Measurements from ENCODE around the gene R3HCC1L.
A peak's percentile ranks its signal among the peaks of the same experiment; 100 is the strongest.
"Not testable (repeated sequence)": the region's sequence is repeated elsewhere in the genome, so short reads cannot be mapped to it uniquely, and the experiment has no call there.

R3HCC1L gene

DNA sequence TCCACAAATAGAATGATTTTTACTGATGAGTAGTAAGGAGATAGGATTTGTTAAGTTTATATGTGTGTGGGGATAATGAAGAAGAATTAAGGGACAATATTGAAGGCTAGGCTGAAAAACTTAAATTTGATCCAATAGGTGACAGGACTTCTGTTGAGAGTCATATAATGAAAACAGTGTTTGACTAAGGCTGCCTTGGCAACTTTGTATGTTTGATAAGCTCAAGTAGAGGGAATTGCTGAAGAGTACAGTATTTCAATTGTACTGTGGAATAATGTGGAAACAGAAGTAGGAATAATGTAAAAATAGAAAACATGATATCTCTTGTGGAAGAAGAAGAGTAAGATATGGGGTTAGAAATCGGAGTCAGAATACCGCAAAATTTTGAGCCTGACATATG is 10.5 kb downstream of the R3HCC1L start:
- FAIRE-seq (no peak), DNase-seq (ENCODE audit: insufficient read length, low spot score) (no peak)
- no peak for TF ChIP-seq POLR2A (IDR thresholded peaks at IDR 0.05; ENCODE audit: low read depth, low read length)
- no peak for TF ChIP-seq POLR2AphosphoS5 (IDR thresholded peaks at IDR 0.05; ENCODE audit: low read depth, low read length)
- no peak for TF ChIP-seq SPI1 (IDR thresholded peaks at IDR 0.05; ENCODE audit: low read depth, low read length)
- no peak for TF ChIP-seq POU2F2 (IDR thresholded peaks at IDR 0.05; ENCODE audit: low read depth, low read length)
- TF ChIP-seq PAX5 (IDR thresholded peaks at IDR 0.05; ENCODE audit: insufficient read depth, low read length, severe bottlenecking) = no peak
- TF ChIP-seq TAF1 (IDR thresholded peaks at IDR 0.05; ENCODE audit: low read depth, low read length) = no peak

DNA sequence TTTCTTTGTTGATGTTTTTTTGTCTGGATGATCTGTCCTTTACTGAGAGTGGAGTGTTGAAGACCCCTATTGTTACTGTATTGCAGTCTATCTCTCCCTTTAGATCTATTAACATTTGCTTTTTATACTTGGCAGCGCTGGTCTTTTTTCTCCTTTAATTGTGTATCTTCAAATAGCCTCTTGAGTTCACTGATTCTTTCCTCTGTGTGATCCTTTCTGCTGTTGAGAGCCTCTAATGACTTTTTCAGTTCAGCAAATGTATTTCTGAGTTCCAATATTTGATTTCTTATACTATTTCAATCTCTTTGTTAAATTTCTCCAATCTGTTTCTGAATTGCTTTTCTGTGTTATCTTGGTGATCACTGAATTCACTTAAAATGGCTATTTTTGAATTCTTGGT is 15.4 kb downstream of the R3HCC1L start:
- DNase-seq (ENCODE audit: insufficient read length, low spot score) = no peak
- no peak for TF ChIP-seq TAF1 (IDR thresholded peaks at IDR 0.05; ENCODE audit: low read depth, low read length)
- TF ChIP-seq POU2F2 (IDR thresholded peaks at IDR 0.05; ENCODE audit: low read depth, low read length) = no peak
- no peak for TF ChIP-seq SPI1 (IDR thresholded peaks at IDR 0.05; ENCODE audit: low read depth, low read length)
- TF ChIP-seq POLR2AphosphoS5 (IDR thresholded peaks at IDR 0.05; ENCODE audit: low read depth, low read length) = no peak
- no peak for TF ChIP-seq PAX5 (IDR thresholded peaks at IDR 0.05; ENCODE audit: insufficient read depth, low read length, severe bottlenecking)
- no peak for TF ChIP-seq POLR2A (IDR thresholded peaks at IDR 0.05; ENCODE audit: low read depth, low read length)
- FAIRE-seq = no peak

DNA sequence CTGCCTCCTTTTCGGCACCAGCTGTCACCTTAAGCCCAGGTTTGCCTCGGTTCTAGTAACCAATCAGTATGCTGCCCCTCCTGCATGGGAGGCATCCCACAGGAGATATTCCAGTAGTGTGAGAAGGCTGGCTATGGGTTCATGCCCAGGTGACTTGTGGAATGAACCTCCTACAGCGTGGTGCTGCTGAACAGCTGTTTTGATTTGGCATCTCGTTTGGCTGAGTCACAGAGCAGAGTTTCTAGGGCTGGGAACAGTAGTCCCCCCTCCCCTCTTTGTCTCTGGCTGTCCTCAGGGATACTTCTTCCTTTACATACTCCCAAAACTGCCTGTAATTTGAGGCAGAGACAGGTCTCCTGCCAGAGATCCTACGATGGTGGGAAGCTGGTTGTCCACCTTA is 16.1 kb downstream of the R3HCC1L start:
- DNase-seq (ENCODE audit: insufficient read length, low spot score) (no peak), FAIRE-seq (no peak)
- TF ChIP-seq PAX5 (IDR thresholded peaks at IDR 0.05; ENCODE audit: insufficient read depth, low read length, severe bottlenecking) (no peak), POLR2AphosphoS5 (IDR thresholded peaks at IDR 0.05; ENCODE audit: low read depth, low read length) (no peak), POU2F2 (IDR thresholded peaks at IDR 0.05; ENCODE audit: low read depth, low read length) (no peak), POLR2A (IDR thresholded peaks at IDR 0.05; ENCODE audit: low read depth, low read length) (no peak), SPI1 (IDR thresholded peaks at IDR 0.05; ENCODE audit: low read depth, low read length) (no peak), TAF1 (IDR thresholded peaks at IDR 0.05; ENCODE audit: low read depth, low read length) (no peak)

- not testable (repeated sequence) for DNase-seq (ENCODE audit: insufficient read length, low spot score); FAIRE-seq
Measured at GRCh38 chr10:98152778-98153177, 18.3 kb downstream of the R3HCC1L start.

DNA sequence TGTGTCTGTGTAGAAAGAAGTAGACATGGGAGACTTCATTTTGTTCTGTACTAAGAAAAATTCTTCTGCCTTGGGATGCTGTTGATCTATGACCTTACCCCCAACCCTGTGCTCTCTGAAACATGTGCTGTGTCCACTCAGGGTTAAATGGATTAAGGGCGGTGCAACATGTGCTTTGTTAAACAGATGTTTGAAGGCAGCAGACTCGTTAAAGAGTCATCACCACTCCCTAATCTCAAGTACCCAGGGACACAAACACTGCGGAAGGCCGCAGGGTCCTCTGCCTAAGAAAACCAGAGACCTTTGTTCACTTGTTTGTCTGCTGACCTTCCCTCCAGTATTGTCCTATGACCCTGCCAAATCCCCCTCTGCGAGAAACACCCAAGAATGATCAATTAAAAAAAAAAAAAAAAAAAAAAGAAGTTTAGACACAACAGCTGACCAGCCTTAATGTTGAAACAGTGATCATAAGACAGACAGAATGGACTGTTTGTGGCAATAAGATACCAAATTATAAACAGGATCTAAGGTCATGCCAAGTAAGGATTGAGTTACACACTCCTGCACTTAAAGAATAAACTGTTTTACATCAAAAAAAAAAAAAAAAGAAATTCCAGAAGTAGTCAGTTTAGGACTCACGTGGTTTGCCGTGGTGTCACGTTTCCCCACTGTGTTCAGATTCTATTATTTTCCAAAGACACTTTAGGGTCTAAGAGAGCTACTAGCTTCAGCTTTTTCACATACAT is 18.9 kb downstream of the R3HCC1L start:
- not testable (repeated sequence) for DNase-seq (ENCODE audit: insufficient read length, low spot score)
- FAIRE-seq = peak; percentile 52

DNA sequence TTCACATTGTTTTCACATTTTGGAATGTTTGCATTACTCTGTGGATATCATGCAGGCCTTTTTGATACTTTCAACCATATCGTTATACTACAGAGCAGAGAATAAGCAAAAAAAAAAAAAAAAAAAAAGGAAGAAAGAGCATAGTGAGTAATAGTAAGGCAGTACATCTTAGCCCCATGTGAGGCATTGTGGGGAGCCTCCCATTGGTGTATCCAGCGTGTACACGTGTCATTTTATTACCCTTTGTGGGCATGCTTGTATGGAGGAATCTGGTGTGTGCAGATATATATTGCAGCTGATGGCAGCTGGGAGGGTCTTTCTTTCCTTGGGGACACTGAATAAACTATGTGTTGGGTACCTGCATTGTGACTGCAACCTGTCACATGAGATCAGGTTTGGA is 19.6 kb downstream of the R3HCC1L start:
- TF ChIP-seq PAX5 (IDR thresholded peaks at IDR 0.05; ENCODE audit: insufficient read depth, low read length, severe bottlenecking) (no peak), SPI1 (IDR thresholded peaks at IDR 0.05; ENCODE audit: low read depth, low read length) (no peak), POLR2A (IDR thresholded peaks at IDR 0.05; ENCODE audit: low read depth, low read length) (no peak), POU2F2 (IDR thresholded peaks at IDR 0.05; ENCODE audit: low read depth, low read length) (no peak), POLR2AphosphoS5 (IDR thresholded peaks at IDR 0.05; ENCODE audit: low read depth, low read length) (no peak), TAF1 (IDR thresholded peaks at IDR 0.05; ENCODE audit: low read depth, low read length) (no peak)
- peak; percentile 5 for FAIRE-seq
- DNase-seq (ENCODE audit: insufficient read length, low spot score) = no peak

GRCh38 chr10:98158576-98158975 is 24.1 kb downstream of the R3HCC1L start:
- no peak for FAIRE-seq
- no peak for TF ChIP-seq TAF1 (IDR thresholded peaks at IDR 0.05; ENCODE audit: low read depth, low read length)
- TF ChIP-seq POLR2AphosphoS5 (IDR thresholded peaks at IDR 0.05; ENCODE audit: low read depth, low read length) = no peak
- no peak for TF ChIP-seq POU2F2 (IDR thresholded peaks at IDR 0.05; ENCODE audit: low read depth, low read length)
- TF ChIP-seq SPI1 (IDR thresholded peaks at IDR 0.05; ENCODE audit: low read depth, low read length) = 0 out of 2 replicates have a peak, but pooled peaks have one; percentile 6
- DNase-seq (ENCODE audit: insufficient read length, low spot score) = no peak

- no peak for TF ChIP-seq POU2F2 (IDR thresholded peaks at IDR 0.05; ENCODE audit: low read depth, low read length)
- no peak for TF ChIP-seq POLR2A (IDR thresholded peaks at IDR 0.05; ENCODE audit: low read depth, low read length)
- no peak for TF ChIP-seq PAX5 (IDR thresholded peaks at IDR 0.05; ENCODE audit: insufficient read depth, low read length, severe bottlenecking)
- TF ChIP-seq POLR2AphosphoS5 (IDR thresholded peaks at IDR 0.05; ENCODE audit: low read depth, low read length) = no peak
- FAIRE-seq (no peak), DNase-seq (ENCODE audit: insufficient read length, low spot score) (no peak)
Measured at GRCh38 chr10:98163941-98164340, 29.5 kb downstream of the R3HCC1L start.

- FAIRE-seq (peak; percentile 67), DNase-seq (ENCODE audit: insufficient read length, low spot score) (no peak)
- TF ChIP-seq PAX5 (IDR thresholded peaks at IDR 0.05; ENCODE audit: insufficient read depth, low read length, severe bottlenecking) = no peak
- no peak for TF ChIP-seq POU2F2 (IDR thresholded peaks at IDR 0.05; ENCODE audit: low read depth, low read length)
- TF ChIP-seq SPI1 (IDR thresholded peaks at IDR 0.05; ENCODE audit: low read depth, low read length) = no peak
- TF ChIP-seq POLR2AphosphoS5 (IDR thresholded peaks at IDR 0.05; ENCODE audit: low read depth, low read length) = no peak
- no peak for TF ChIP-seq POLR2A (IDR thresholded peaks at IDR 0.05; ENCODE audit: low read depth, low read length)
- TF ChIP-seq TAF1 (IDR thresholded peaks at IDR 0.05; ENCODE audit: low read depth, low read length) = no peak
Measured at GRCh38 chr10:98167191-98167590, 32.7 kb downstream of the R3HCC1L start.

- DNase-seq (ENCODE audit: insufficient read length, low spot score) (no peak), FAIRE-seq (peak; percentile 80)
- TF ChIP-seq POLR2A (IDR thresholded peaks at IDR 0.05; ENCODE audit: low read depth, low read length) = no peak
- TF ChIP-seq PAX5 (IDR thresholded peaks at IDR 0.05; ENCODE audit: insufficient read depth, low read length, severe bottlenecking) = no peak
- no peak for TF ChIP-seq TAF1 (IDR thresholded peaks at IDR 0.05; ENCODE audit: low read depth, low read length)
- TF ChIP-seq POLR2AphosphoS5 (IDR thresholded peaks at IDR 0.05; ENCODE audit: low read depth, low read length) = no peak
- no peak for TF ChIP-seq SPI1 (IDR thresholded peaks at IDR 0.05; ENCODE audit: low read depth, low read length)
- no peak for TF ChIP-seq POU2F2 (IDR thresholded peaks at IDR 0.05; ENCODE audit: low read depth, low read length)
Measured at GRCh38 chr10:98168147-98168546, 33.7 kb downstream of the R3HCC1L start.

Measured in GM12891 (cell line).